ENCODE measurements around the gene GGNBP2. TPM values are rescaled to one million over a fixed set of nuclear protein-coding genes. Genes with fewer than 3 reads are reported as not detected.
"Not testable (repeated sequence)": the region's sequence is repeated elsewhere in the genome, so short reads cannot be mapped to it uniquely, and the experiment has no call there.

The GGNBP2 gene
- total RNA-seq, 1 donor, result 61.9 TPM

DNA sequence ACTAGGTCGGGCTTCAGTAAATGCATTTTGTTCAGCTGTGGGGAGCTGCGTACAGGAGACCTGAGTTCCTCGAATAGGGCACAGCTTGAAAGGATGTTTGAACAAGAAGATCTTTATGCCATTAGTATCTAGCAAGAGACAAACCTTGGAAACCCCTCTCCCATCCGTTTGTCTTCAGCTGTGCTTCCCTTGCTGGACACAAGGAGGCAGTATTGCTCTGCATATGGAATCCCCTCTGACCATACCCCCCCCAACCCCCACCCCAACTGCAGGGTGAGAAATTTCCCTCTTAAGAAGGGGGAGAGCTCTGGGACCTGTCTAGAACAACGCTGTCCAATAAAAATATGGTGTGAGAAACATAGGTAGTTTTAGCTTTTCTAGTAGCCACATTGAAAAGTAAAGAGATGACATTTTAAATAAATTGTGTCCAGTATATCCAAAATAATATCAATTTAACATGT, 58.2 kb downstream of the GGNBP2 start:
- H3K4me2 ChIP-seq (ENCODE audit: insufficient read depth, low read length), result peak overlapping the region; percentile 99
- H3K79me2 ChIP-seq (ENCODE audit: insufficient read depth, low read length), result peaks cover 35% of the 10 kb centered on the region
- peaks cover 20% of the 10 kb centered on the region for H4K20me1 ChIP-seq (ENCODE audit: insufficient read depth, low read length)
- H3K4me3 ChIP-seq (ENCODE audit: insufficient read depth, low read length), result peak overlapping the region; percentile 98
- no peaks in the 10 kb centered on the region for H3K27me3 ChIP-seq (ENCODE audit: insufficient read depth, low read length)
- no peaks in the 10 kb centered on the region for H3K36me3 ChIP-seq (ENCODE audit: insufficient read depth, low read length)
- DNase-seq (ENCODE audit: insufficient read length, low spot score, missing footprints), result peak; percentile 91
- peak overlapping the region; percentile 86 for H3K27ac ChIP-seq (ENCODE audit: low read depth, low read length)
- TF ChIP-seq, protein P1, sequence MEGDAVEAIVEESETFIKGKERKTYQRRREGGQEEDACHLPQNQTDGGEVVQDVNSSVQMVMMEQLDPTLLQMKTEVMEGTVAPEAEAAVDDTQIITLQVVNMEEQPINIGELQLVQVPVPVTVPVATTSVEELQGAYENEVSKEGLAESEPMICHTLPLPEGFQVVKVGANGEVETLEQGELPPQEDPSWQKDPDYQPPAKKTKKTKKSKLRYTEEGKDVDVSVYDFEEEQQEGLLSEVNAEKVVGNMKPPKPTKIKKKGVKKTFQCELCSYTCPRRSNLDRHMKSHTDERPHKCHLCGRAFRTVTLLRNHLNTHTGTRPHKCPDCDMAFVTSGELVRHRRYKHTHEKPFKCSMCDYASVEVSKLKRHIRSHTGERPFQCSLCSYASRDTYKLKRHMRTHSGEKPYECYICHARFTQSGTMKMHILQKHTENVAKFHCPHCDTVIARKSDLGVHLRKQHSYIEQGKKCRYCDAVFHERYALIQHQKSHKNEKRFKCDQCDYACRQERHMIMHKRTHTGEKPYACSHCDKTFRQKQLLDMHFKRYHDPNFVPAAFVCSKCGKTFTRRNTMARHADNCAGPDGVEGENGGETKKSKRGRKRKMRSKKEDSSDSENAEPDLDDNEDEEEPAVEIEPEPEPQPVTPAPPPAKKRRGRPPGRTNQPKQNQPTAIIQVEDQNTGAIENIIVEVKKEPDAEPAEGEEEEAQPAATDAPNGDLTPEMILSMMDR (IDR thresholded peaks at IDR 0.05; ENCODE audit: extremely low read depth, low read depth, low read length), result peak; percentile 73
- peaks cover 17% of the 10 kb centered on the region for H3K4me1 ChIP-seq (ENCODE audit: insufficient read depth, low read length)
- peak overlapping the region; percentile 50 for H2AFZ ChIP-seq (ENCODE audit: low read length)
- no peaks in the 10 kb centered on the region for H3K9me3 ChIP-seq (ENCODE audit: low read depth, low read length)

GRCh38 chr17:36605028-36605427, 60.3 kb downstream of the GGNBP2 start:
- Histone ChIP-seq H4K20me1 (ENCODE audit: insufficient read depth, low read length) (peaks cover 20% of the 10 kb centered on the region), H3K79me2 (ENCODE audit: insufficient read depth, low read length) (peaks cover 35% of the 10 kb centered on the region), H3K4me1 (ENCODE audit: insufficient read depth, low read length) (peaks cover 20% of the 10 kb centered on the region)
- H3K27ac ChIP-seq (ENCODE audit: low read depth, low read length); H2AFZ ChIP-seq (ENCODE audit: low read length); H3K9me3 ChIP-seq (ENCODE audit: low read depth, low read length); H3K4me2 ChIP-seq (ENCODE audit: insufficient read depth, low read length); H3K36me3 ChIP-seq (ENCODE audit: insufficient read depth, low read length); H3K4me3 ChIP-seq (ENCODE audit: insufficient read depth, low read length); DNase-seq (ENCODE audit: insufficient read length, low spot score, missing footprints); H3K27me3 ChIP-seq (ENCODE audit: insufficient read depth, low read length): not testable (repeated sequence)

DNA sequence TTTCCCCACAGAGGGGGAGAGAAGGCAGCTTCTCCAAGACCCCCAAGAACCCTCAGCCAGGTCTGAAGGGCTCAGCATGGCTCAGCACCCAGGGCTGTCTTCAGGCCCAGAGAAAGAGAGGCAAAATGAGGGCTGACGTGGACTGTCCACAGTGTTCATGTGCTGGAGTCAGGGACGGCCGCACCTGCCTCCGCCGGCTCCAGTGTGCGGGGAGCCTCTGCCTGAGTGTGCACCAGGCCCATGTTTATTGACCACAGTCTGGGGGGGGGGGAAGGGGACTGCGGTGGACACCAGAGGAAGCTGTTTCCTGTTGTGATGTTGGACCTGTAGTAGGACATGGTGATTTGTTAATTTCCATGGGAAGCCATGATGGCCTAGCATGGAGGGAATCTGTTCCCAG, 63.6 kb downstream of the GGNBP2 start:
- Histone ChIP-seq H3K27me3 (ENCODE audit: insufficient read depth, low read length) (peaks cover 2% of the 10 kb centered on the region), H3K4me3 (ENCODE audit: insufficient read depth, low read length) (no peak overlapping the region), H3K27ac (ENCODE audit: low read depth, low read length) (no peak overlapping the region), H2AFZ (ENCODE audit: low read length) (no peak overlapping the region), H3K9me3 (ENCODE audit: low read depth, low read length) (no peaks in the 10 kb centered on the region), H3K36me3 (ENCODE audit: insufficient read depth, low read length) (no peaks in the 10 kb centered on the region), H3K4me2 (ENCODE audit: insufficient read depth, low read length) (no peak overlapping the region), H3K4me1 (ENCODE audit: insufficient read depth, low read length) (peaks cover 12% of the 10 kb centered on the region), H4K20me1 (ENCODE audit: insufficient read depth, low read length) (peaks cover 10% of the 10 kb centered on the region), H3K79me2 (ENCODE audit: insufficient read depth, low read length) (peaks cover 20% of the 10 kb centered on the region)
- TF ChIP-seq, protein P1 (IDR thresholded peaks at IDR 0.05; ENCODE audit: extremely low read depth, low read depth, low read length), result no peak
- DNase-seq (ENCODE audit: insufficient read length, low spot score, missing footprints), result no peak

- TF ChIP-seq, protein P1 (IDR thresholded peaks at IDR 0.05; ENCODE audit: extremely low read depth, low read depth, low read length), result peak; percentile 50
- peak overlapping the region; percentile 38 for H3K4me3 ChIP-seq (ENCODE audit: insufficient read depth, low read length)
- peaks cover 16% of the 10 kb centered on the region for H3K79me2 ChIP-seq (ENCODE audit: insufficient read depth, low read length)
- peaks cover 4% of the 10 kb centered on the region for H3K27me3 ChIP-seq (ENCODE audit: insufficient read depth, low read length)
- H3K27ac ChIP-seq (ENCODE audit: low read depth, low read length), result peak overlapping the region; percentile 27
- H3K36me3 ChIP-seq (ENCODE audit: insufficient read depth, low read length), result no peaks in the 10 kb centered on the region
- H3K9me3 ChIP-seq (ENCODE audit: low read depth, low read length), result no peaks in the 10 kb centered on the region
- DNase-seq (ENCODE audit: insufficient read length, low spot score, missing footprints), result peak; percentile 95
- H3K4me1 ChIP-seq (ENCODE audit: insufficient read depth, low read length), result peaks cover 11% of the 10 kb centered on the region
- peak overlapping the region; percentile 25 for H2AFZ ChIP-seq (ENCODE audit: low read length)
- peak overlapping the region; percentile 60 for H3K4me2 ChIP-seq (ENCODE audit: insufficient read depth, low read length)
- peaks cover 10% of the 10 kb centered on the region for H4K20me1 ChIP-seq (ENCODE audit: insufficient read depth, low read length)
Measured at GRCh38 chr17:36608794-36609497, 64.2 kb downstream of the GGNBP2 start.
